GM12878 (cell line): ENCODE measurements around the gene NELFB. TPM values are rescaled to one million over a fixed set of nuclear protein-coding genes. Genes with fewer than 3 reads are reported as not detected.

Experiments used
- ATF7 ChIP-seq: fragments of 450-650 bp; IDR thresholded peaks from 2 replicates; pipeline ENCODE4 v1.6.1; 2016; ENCODE audit warnings: low read depth, mild to moderate bottlenecking
- E2F4 ChIP-seq: IDR thresholded peaks from 2 replicates; pipeline ENCODE4 v1.6.1; 2012; ENCODE audit warnings: low read depth, low read length, improper control_type of control experiment
- KLF5 ChIP-seq: fragments of 450-650 bp; IDR thresholded peaks from 2 replicates; pipeline ENCODE4 v1.6.1; 2014; ENCODE audit warnings: mild to moderate bottlenecking; ENCODE audit not compliant: partially characterized antibody
- NBN ChIP-seq: fragments of 450-650 bp; IDR thresholded peaks from 2 replicates; pipeline ENCODE4 v1.6.1; 2016
- NFIC ChIP-seq: IDR thresholded peaks from 2 replicates; pipeline ENCODE4 v1.6.1; 2012; ENCODE audit warnings: low read depth, mild to moderate bottlenecking, inconsistent platforms, low read length, moderate library complexity
- NRF1 ChIP-seq: conservative IDR thresholded peaks from 2 replicates; pipeline ENCODE4 v1.6.1; 2011; ENCODE audit warnings: mild to moderate bottlenecking, low read depth, low read length, improper control_type of control experiment
- POLR2AphosphoS5 ChIP-seq: IDR thresholded peaks from 2 replicates; pipeline ENCODE4 v1.6.1; 2011; ENCODE audit warnings: mild to moderate bottlenecking, low read length, inconsistent platforms
- RB1 ChIP-seq: fragments of 450-650 bp; formaldehyde crosslinking; IDR thresholded peaks from 2 replicates; pipeline ENCODE4 v1.6.1; 2017; ENCODE audit warnings: mild to moderate bottlenecking, borderline replicate concordance
- RFX5 ChIP-seq: IDR thresholded peaks from 2 replicates; pipeline ENCODE4 v1.6.1; 2011; ENCODE audit warnings: low read depth, low read length, improper control_type of control experiment
- SUPT20H ChIP-seq: IDR thresholded peaks from 2 replicates; pipeline ENCODE4 v1.6.1; 2011; ENCODE audit warnings: low read depth, mild to moderate bottlenecking, low read length, moderate library complexity, borderline replicate concordance; ENCODE audit not compliant: control insufficient read depth
- SUZ12 ChIP-seq: fragments of 200-600 bp; sonication (generic); IDR thresholded peaks from one replicate; pipeline ENCODE4 v1.6.1; 2018; ENCODE audit warnings: antibody characterized with exemption, mild to moderate bottlenecking; ENCODE audit not compliant: unreplicated experiment
- TAF1 ChIP-seq: IDR thresholded peaks from 2 replicates; pipeline ENCODE4 v1.6.1; 2011; ENCODE audit warnings: mild to moderate bottlenecking, low read depth, low read length, borderline replicate concordance
- USF2 ChIP-seq: IDR thresholded peaks from 2 replicates; pipeline ENCODE4 v1.6.1; 2011; ENCODE audit warnings: low read depth, low read length, improper control_type of control experiment, borderline replicate concordance
- ZNF24 ChIP-seq: fragments of 450-650 bp; IDR thresholded peaks from 2 replicates; pipeline ENCODE4 v1.6.1; 2017; ENCODE audit warnings: antibody characterized with exemption, mild to moderate bottlenecking
- ZNF687 ChIP-seq: fragments of 450-650 bp; IDR thresholded peaks from 2 replicates; pipeline ENCODE4 v1.6.1; 2017; ENCODE audit warnings: mild to moderate bottlenecking, moderate library complexity
- polyA plus RNA-seq, 11 experiments: library from polyadenylated mRNA; depleted of rRNA in 4 of 11; unstranded in 6 of 11; stranded (reverse) in 5 of 11; fragments of >200 nt; fragmentation: Nextera tagmentation in 4 of 11; fragmentation: Illumina TruSeq in 1 of 11; extraction: Ambion mirVana in 4 of 11; extraction: Trizol in 1 of 11; gene quantifications; 1 replicate in 1 of 11; 2 replicates in 10 of 11; pipeline versions ENCODE4 v1.2.1 to v1.2.3, GENCODE V29; 2011 to 2016; ENCODE audit warnings: inconsistent platforms in 2 of 11, missing spikeins in 2 of 11, low read depth in 1 of 11
- total RNA-seq, 4 experiments: library from RNA; depleted of rRNA in 3 of 4; stranded (reverse); fragments of >200 nt in 3 of 4; fragmentation: Illumina TruSeq in 1 of 4; extraction: Trizol in 1 of 4; gene quantifications; 2 replicates each; pipeline versions ENCODE4 v1.2.1 to v1.2.3, GENCODE V29; 2013 to 2021
- TF ChIP-seq, protein P1 (sequence below): fragments of 450-650 bp; IDR thresholded peaks from 2 replicates; pipeline ENCODE4 v1.6.1; 2017; ENCODE audit warnings: low read depth, mild to moderate bottlenecking, moderate library complexity
- TF ChIP-seq, protein P2 (sequence below): fragments of 450-650 bp; formaldehyde crosslinking; IDR thresholded peaks from 2 replicates; pipeline ENCODE4 v1.4.0; 2022; ENCODE audit warnings: mild to moderate bottlenecking, moderate library complexity

NELFB gene
- total and polyA plus RNA-seq, 10 of the 15 experiments (the other 5 are each of a cell fraction or from before 2014, with no cell fraction given): 0.19 to 63.4 (median 30.9) TPM

GRCh38 chr9:137254624-137255447 is at the start of gene NELFB (continued):
- TF ChIP-seq, protein P1, sequence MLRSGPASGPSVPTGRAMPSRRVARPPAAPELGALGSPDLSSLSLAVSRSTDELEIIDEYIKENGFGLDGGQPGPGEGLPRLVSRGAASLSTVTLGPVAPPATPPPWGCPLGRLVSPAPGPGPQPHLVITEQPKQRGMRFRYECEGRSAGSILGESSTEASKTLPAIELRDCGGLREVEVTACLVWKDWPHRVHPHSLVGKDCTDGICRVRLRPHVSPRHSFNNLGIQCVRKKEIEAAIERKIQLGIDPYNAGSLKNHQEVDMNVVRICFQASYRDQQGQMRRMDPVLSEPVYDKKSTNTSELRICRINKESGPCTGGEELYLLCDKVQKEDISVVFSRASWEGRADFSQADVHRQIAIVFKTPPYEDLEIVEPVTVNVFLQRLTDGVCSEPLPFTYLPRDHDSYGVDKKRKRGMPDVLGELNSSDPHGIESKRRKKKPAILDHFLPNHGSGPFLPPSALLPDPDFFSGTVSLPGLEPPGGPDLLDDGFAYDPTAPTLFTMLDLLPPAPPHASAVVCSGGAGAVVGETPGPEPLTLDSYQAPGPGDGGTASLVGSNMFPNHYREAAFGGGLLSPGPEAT: no peak
- TF ChIP-seq SUPT20H: no peak
- no peak for TF ChIP-seq KLF5
- peak; percentile 81; the same call in 1 of the 2 replicates for TF ChIP-seq TAF1
- no peak for TF ChIP-seq NBN
- no peak for TF ChIP-seq E2F4
- TF ChIP-seq RB1: peak; percentile 90; the same call in 1 of the 2 replicates
- TF ChIP-seq USF2: no peak
- TF ChIP-seq ZNF687: 0 out of 2 replicates have a peak, but pooled peaks have one; percentile 65
- TF ChIP-seq POLR2AphosphoS5: no peak; the same call in 1 of the 2 replicates
- TF ChIP-seq NFIC: no peak
- no peak for TF ChIP-seq RFX5
- no peak for TF ChIP-seq ATF7
- peak; percentile 37; the same call in 1 of the 2 replicates for TF ChIP-seq NRF1
- TF ChIP-seq ZNF24: no peak
- TF ChIP-seq, protein P2, sequence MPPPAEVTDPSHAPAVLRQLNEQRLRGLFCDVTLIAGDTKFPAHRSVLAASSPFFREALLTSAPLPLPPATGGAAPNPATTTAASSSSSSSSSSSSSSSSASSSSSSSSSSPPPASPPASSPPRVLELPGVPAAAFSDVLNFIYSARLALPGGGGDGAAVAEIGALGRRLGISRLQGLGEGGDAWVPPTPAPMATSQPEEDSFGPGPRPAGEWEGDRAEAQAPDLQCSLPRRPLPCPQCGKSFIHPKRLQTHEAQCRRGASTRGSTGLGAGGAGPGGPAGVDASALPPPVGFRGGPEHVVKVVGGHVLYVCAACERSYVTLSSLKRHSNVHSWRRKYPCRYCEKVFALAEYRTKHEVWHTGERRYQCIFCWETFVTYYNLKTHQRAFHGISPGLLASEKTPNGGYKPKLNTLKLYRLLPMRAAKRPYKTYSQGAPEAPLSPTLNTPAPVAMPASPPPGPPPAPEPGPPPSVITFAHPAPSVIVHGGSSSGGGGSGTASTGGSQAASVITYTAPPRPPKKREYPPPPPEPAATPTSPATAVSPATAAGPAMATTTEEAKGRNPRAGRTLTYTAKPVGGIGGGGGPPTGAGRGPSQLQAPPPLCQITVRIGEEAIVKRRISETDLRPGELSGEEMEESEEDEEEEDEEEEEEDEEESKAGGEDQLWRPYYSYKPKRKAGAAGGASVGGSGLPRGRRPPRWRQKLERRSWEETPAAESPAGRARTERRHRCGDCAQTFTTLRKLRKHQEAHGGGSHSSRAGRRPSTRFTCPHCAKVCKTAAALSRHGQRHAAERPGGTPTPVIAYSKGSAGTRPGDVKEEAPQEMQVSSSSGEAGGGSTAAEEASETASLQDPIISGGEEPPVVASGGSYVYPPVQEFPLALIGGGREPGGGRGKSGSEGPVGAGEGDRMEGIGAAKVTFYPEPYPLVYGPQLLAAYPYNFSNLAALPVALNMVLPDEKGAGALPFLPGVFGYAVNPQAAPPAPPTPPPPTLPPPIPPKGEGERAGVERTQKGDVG (CRISPR knock-in tag): no peak
- TF ChIP-seq SUZ12: no peak
